Stimulated activated CD4-positive, alpha-beta T cell treated with anti-CD3 and anti-CD28 coated beads, Interleukin-2, amount 100 ng/mL, for 24 hours (primary cell): Measurements from ENCODE around the gene PDHA1.

Experiments
- DNase-seq, 2 donors: peaks; one replicate each; pipeline ENCODE4 v3.0.0-alpha.2; 2020

Gene PDHA1

GRCh38 chrX:19377799-19378198, 34.1 kb downstream of the PDHA1 start:
- no peak for DNase-seq

GRCh38 chrX:19381326-19381725, 37.6 kb downstream of the PDHA1 start:
- no peak for DNase-seq

- peak; percentile 49 to 66 for DNase-seq
Observed at GRCh38 chrX:19382555-19383145, 38.9 kb downstream of the PDHA1 start.

- DNase-seq, result no peak
Observed at GRCh38 chrX:19386679-19387078, 43.0 kb downstream of the PDHA1 start.

- no peak for DNase-seq
Observed at GRCh38 chrX:19388064-19388679, 44.4 kb downstream of the PDHA1 start.

GRCh38 chrX:19388741-19389140, 45.0 kb downstream of the PDHA1 start:
- no peak for DNase-seq

GRCh38 chrX:19389227-19389845, 45.6 kb downstream of the PDHA1 start:
- DNase-seq, result no peak

GRCh38 chrX:19392078-19392477, 48.4 kb downstream of the PDHA1 start:
- DNase-seq, result no peak

GRCh38 chrX:19392703-19393102, 49.0 kb downstream of the PDHA1 start:
- DNase-seq, result no peak

GRCh38 chrX:19403696-19404095, 60.0 kb downstream of the PDHA1 start:
- no peak for DNase-seq

GRCh38 chrX:19410259-19410658, 66.5 kb downstream of the PDHA1 start:
- no peak for DNase-seq
